ENCODE measurements around the gene PIP5KL1. TPM values are rescaled to one million over a fixed set of nuclear protein-coding genes. Genes with fewer than 3 reads are reported as not detected.

PIP5KL1 gene
- total and polyA plus RNA-seq, 4 donors = 2.0 to 9.0 (median 4.9) TPM

DNA sequence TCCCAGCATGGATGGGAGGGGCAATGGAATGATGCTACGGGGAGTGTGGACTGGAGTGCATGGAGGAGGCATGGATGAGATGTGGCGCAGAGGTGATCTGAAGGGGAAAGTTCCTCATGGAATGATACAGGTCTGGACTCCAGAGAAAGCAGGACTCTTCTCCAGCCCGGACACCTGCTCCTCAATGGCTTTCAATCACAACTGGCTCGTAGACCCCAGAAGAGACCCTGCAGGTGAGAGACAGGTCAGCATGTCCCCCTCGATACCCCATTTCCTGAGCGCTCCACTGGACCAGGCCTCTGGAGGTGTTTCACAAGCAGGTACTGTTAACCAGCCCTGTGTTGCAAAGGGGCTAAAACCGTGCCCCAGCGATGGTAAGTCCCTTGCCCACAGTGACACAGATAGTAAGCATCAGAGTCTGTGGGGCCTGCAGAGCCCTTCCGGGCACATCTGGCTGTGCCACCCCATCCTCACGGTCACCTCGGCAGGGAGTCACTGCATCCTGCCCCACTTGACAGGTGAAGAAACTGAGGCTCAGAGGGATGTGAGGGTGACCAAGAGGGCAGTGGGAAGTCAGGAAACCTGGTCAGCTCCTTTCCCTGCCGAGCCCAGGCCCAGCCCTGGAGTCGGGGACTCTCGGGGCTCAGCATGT lies 12.6 kb upstream of the PIP5KL1 start:
- H3K27ac ChIP-seq (ENCODE audit: low read depth in 1 of 2, low read length in 1 of 2) = peak overlapping the region in 1 of 2 donors; percentile 7
- no peaks in the 10 kb centered on the region for H3K9me3 ChIP-seq (ENCODE audit: control insufficient read depth in 4 of 4, insufficient read depth in 3 of 4, low read length in 3 of 4)
- H3K27me3 ChIP-seq (ENCODE audit: control insufficient read depth in 3 of 3, insufficient read depth in 3 of 3, low read length in 2 of 3) = no peaks in the 10 kb centered on the region
- 72 to 73% methylated on average over 14 of the region's 14 CpGs for WGBS, 2 donors
- H3K36me3 ChIP-seq (ENCODE audit: control insufficient read depth in 4 of 4, insufficient read depth in 4 of 4, low read length in 4 of 4) = peaks cover 0 to 37% (median 20%) of the 10 kb centered on the region in 4 donors
- H3K4me3 ChIP-seq = no peak overlapping the region
- H3K9ac ChIP-seq (ENCODE audit: insufficient read depth in 1 of 2, low read length in 2 of 2) = no peak overlapping the region
- H3K4me1 ChIP-seq (ENCODE audit: control insufficient read depth in 5 of 5, insufficient read depth in 5 of 5, low read length in 5 of 5) = peaks cover 0 to 27% (median 5%) of the 10 kb centered on the region in 5 donors
- TF ChIP-seq, protein P1, sequence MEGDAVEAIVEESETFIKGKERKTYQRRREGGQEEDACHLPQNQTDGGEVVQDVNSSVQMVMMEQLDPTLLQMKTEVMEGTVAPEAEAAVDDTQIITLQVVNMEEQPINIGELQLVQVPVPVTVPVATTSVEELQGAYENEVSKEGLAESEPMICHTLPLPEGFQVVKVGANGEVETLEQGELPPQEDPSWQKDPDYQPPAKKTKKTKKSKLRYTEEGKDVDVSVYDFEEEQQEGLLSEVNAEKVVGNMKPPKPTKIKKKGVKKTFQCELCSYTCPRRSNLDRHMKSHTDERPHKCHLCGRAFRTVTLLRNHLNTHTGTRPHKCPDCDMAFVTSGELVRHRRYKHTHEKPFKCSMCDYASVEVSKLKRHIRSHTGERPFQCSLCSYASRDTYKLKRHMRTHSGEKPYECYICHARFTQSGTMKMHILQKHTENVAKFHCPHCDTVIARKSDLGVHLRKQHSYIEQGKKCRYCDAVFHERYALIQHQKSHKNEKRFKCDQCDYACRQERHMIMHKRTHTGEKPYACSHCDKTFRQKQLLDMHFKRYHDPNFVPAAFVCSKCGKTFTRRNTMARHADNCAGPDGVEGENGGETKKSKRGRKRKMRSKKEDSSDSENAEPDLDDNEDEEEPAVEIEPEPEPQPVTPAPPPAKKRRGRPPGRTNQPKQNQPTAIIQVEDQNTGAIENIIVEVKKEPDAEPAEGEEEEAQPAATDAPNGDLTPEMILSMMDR (IDR thresholded peaks at IDR 0.05; ENCODE audit: control extremely low read depth, extremely low read depth) = no peak
- no peak for ATAC-seq (ENCODE audit: insufficient read depth, low FRiP score)
- no peak for DNase-seq

DNA sequence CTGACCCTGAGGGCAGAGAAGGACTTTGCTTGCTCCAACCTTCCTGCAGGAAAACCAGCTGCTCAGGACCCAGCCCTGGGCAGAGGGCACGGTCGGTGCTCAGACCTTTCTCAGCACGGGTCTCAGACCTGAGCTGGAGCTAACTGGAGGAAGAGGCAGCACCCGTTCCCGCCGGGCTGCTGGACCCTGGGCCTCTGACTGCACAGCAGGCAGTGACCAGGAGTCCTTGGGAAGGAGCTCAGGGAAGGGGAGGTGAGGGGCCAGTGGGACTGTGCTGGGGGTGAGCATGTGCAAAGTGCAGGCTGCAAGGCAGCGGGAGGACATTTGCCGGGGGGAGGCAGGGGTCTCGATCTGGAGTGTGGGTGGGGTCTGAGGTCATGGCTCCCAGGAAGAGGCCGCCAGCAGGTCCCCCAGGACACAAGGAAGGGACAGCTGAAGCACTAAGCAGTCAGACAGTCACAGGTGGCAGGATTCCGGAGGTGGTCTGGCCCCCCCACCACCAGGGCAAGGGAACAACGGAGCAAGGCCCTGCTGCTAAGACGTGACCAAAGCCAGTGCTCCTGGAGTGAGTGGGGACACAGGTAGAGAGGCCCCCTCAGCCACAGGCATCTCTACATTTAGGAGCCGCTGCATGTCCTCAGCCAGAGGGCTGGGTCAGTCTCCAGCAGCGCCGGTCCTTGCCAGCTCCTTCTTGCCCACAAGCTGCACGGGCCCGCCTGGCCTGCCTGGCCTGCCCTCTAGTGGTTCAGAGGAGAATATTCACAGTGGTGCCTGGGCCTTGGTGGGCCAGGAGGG lies 11.8 kb upstream of the PIP5KL1 start:
- WGBS, 2 donors = 60 to 66% methylated on average over 18 of the region's 18 CpGs
- Histone ChIP-seq H3K9ac (ENCODE audit: insufficient read depth in 1 of 2, low read length in 2 of 2) (no peak overlapping the region), H3K9me3 (ENCODE audit: control insufficient read depth in 4 of 4, insufficient read depth in 3 of 4, low read length in 3 of 4) (no peaks in the 10 kb centered on the region), H3K4me1 (ENCODE audit: control insufficient read depth in 5 of 5, insufficient read depth in 5 of 5, low read length in 5 of 5) (peaks cover 0 to 30% (median 5%) of the 10 kb centered on the region in 5 donors), H3K27ac (ENCODE audit: low read depth in 1 of 2, low read length in 1 of 2) (peak overlapping the region in 1 of 2 donors; percentile 4), H3K27me3 (ENCODE audit: control insufficient read depth in 3 of 3, insufficient read depth in 3 of 3, low read length in 2 of 3) (no peaks in the 10 kb centered on the region), H3K36me3 (ENCODE audit: control insufficient read depth in 4 of 4, insufficient read depth in 4 of 4, low read length in 4 of 4) (peaks cover 0 to 34% (median 16%) of the 10 kb centered on the region in 4 donors), H3K4me3 (no peak overlapping the region)
- TF ChIP-seq, protein P1 (IDR thresholded peaks at IDR 0.05; ENCODE audit: control extremely low read depth, extremely low read depth) = peak; percentile 80
- DNase-seq (peak; percentile 64 to 79 (median 76)), ATAC-seq (ENCODE audit: insufficient read depth, low FRiP score) (peak; percentile 77)

DNA sequence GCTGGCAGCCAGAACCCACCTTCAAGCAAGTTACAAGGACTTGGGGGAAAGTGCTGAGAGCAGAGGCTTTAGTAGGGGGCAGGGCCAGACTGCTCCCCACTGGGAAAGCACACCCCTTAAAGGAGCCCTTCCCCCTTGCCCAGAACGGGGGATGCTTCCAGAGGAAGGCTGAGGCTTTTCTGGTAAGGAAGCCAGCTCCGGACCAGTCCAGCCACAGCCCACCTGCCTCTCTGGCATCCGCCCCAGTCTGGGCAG lies 11.3 kb upstream of the PIP5KL1 start:
- Histone ChIP-seq H3K4me1 (ENCODE audit: control insufficient read depth in 5 of 5, insufficient read depth in 5 of 5, low read length in 5 of 5) (peaks cover 0 to 34% (median 5%) of the 10 kb centered on the region in 5 donors), H3K36me3 (ENCODE audit: control insufficient read depth in 4 of 4, insufficient read depth in 4 of 4, low read length in 4 of 4) (peaks cover 0 to 34% (median 15%) of the 10 kb centered on the region in 4 donors), H3K27ac (ENCODE audit: low read depth in 1 of 2, low read length in 1 of 2) (no peak overlapping the region), H3K9ac (ENCODE audit: insufficient read depth in 1 of 2, low read length in 2 of 2) (no peak overlapping the region), H3K9me3 (ENCODE audit: control insufficient read depth in 4 of 4, insufficient read depth in 3 of 4, low read length in 3 of 4) (no peaks in the 10 kb centered on the region), H3K27me3 (ENCODE audit: control insufficient read depth in 3 of 3, insufficient read depth in 3 of 3, low read length in 2 of 3) (no peaks in the 10 kb centered on the region), H3K4me3 (no peak overlapping the region)
- WGBS, 2 donors = 61 to 63% methylated on average over 3 of the region's 3 CpGs
- ATAC-seq (ENCODE audit: insufficient read depth, low FRiP score) (no peak), DNase-seq (peak in 2 of 3 donors; percentile 70 to 82)
- TF ChIP-seq, protein P1 (IDR thresholded peaks at IDR 0.05; ENCODE audit: control extremely low read depth, extremely low read depth) = no peak
